BJ (cell line): ENCODE measurements around the gene ANGPTL8. TPM values are rescaled to one million over a fixed set of nuclear protein-coding genes. Genes with fewer than 3 reads are reported as not detected.

ENCODE experiments used
- polyA plus RNA-seq: library from polyadenylated mRNA; depleted of rRNA; stranded (reverse); fragments of >200 nt; gene quantifications from 2 replicates; pipeline ENCODE4 v1.2.3, GENCODE V29; 2011; rRNA removed

ANGPTL8 gene
- polyA plus RNA-seq, 1 experiment, result not detected

Other genes with a start within 250 kb of the ANGPTL8 start
- gene LDLR, start 150.2 kb upstream of the ANGPTL8 start, polyA plus RNA-seq, result 20.2 and 60.0 TPM in 2 replicates
- gene SPC24, start 83.8 kb upstream of the ANGPTL8 start, polyA plus RNA-seq, result 17.9 and 18.9 TPM in 2 replicates
- 113 and 176 TPM in 2 replicates for gene KANK2, start 42.1 kb upstream of the ANGPTL8 start, polyA plus RNA-seq
- 9.1 and 15.2 TPM in 2 replicates for gene DOCK6, start 22.9 kb downstream of the ANGPTL8 start, polyA plus RNA-seq
- gene TSPAN16, start 56.5 kb downstream of the ANGPTL8 start, polyA plus RNA-seq, result not detected in 2 replicates
- gene RAB3D, start 100.0 kb downstream of the ANGPTL8 start, polyA plus RNA-seq, result 9.7 and 12.0 TPM in 2 replicates
- 89.8 and 107 TPM in 2 replicates for gene TMEM205, start 106.6 kb downstream of the ANGPTL8 start, polyA plus RNA-seq
- 16.3 and 21.4 TPM in 2 replicates for gene CCDC159, start 106.9 kb downstream of the ANGPTL8 start, polyA plus RNA-seq
- gene PLPPR2, start 115.8 kb downstream of the ANGPTL8 start, polyA plus RNA-seq, result 19.2 and 30.5 TPM in 2 replicates
- gene SWSAP1, start 135.0 kb downstream of the ANGPTL8 start, polyA plus RNA-seq, result 1.0 TPM in 2 replicates
- 3.8 and 5.9 TPM in 2 replicates for gene EPOR, start 144.7 kb downstream of the ANGPTL8 start, polyA plus RNA-seq
- 1.4 and 2.3 TPM in 2 replicates for gene RGL3, start 179.7 kb downstream of the ANGPTL8 start, polyA plus RNA-seq
- gene ODAD3, start 195.5 kb downstream of the ANGPTL8 start, polyA plus RNA-seq, result 0.16 and 0.38 TPM in 2 replicates
- 137 and 348 TPM in 2 replicates for gene PRKCSH, start 196.0 kb downstream of the ANGPTL8 start, polyA plus RNA-seq
- gene ELAVL3, start 241.4 kb downstream of the ANGPTL8 start, polyA plus RNA-seq, result not detected in 2 replicates